ENCODE results near the gene CSRP1. TPM values are rescaled to one million over a fixed set of nuclear protein-coding genes. Genes with fewer than 3 reads are reported as not detected.

The CSRP1 gene
- polyA plus RNA-seq (2012; ENCODE audit: insufficient read length, low read depth): 139 TPM

- 0 out of 2 replicates have a peak, but pooled peaks have one; percentile 26 for TF ChIP-seq POLR2AphosphoS5 (IDR thresholded peaks at IDR 0.05; ENCODE audit: low read depth, low read length)
- TF ChIP-seq FOXP2 (optimal IDR thresholded peaks at IDR 0.05; ENCODE audit: borderline replicate concordance, extremely low read depth, extremely low read length, insufficient read depth): no peak
- TF ChIP-seq SIN3A (IDR thresholded peaks at IDR 0.05; ENCODE audit: borderline replicate concordance, insufficient read depth, low read length): no peak
- no peak for TF ChIP-seq REST (IDR thresholded peaks at IDR 0.05; ENCODE audit: insufficient read depth in 1 of 2, low read depth in 2 of 2, low read length in 2 of 2)
Measured at GRCh38 chr1:201506557-201507359, at the start of gene CSRP1. Gene CSRP1 (minus strand): TSS chr1:201507123. CDS start chr1:201496303, 10,820 bp downstream.

- TF ChIP-seq SIN3A (IDR thresholded peaks at IDR 0.05; ENCODE audit: borderline replicate concordance, insufficient read depth, low read length) (no peak), POLR2AphosphoS5 (IDR thresholded peaks at IDR 0.05; ENCODE audit: low read depth, low read length) (no peak), FOXP2 (optimal IDR thresholded peaks at IDR 0.05; ENCODE audit: borderline replicate concordance, extremely low read depth, extremely low read length, insufficient read depth) (no peak), TAF1 (IDR thresholded peaks at IDR 0.05; ENCODE audit: borderline replicate concordance, insufficient read depth, low read length) (no peak), REST (IDR thresholded peaks at IDR 0.05; ENCODE audit: insufficient read depth in 1 of 2, low read depth in 2 of 2, low read length in 2 of 2) (no peak)
Measured at GRCh38 chr1:201555593-201555945, 48.6 kb upstream of the CSRP1 start.

GRCh38 chr1:201554789-201555592 lies 48.1 kb upstream of the CSRP1 start:
- no peak for TF ChIP-seq FOXP2 (optimal IDR thresholded peaks at IDR 0.05; ENCODE audit: borderline replicate concordance, extremely low read depth, extremely low read length, insufficient read depth)
- TF ChIP-seq SIN3A (IDR thresholded peaks at IDR 0.05; ENCODE audit: borderline replicate concordance, insufficient read depth, low read length): no peak
- no peak for TF ChIP-seq REST (IDR thresholded peaks at IDR 0.05; ENCODE audit: insufficient read depth in 1 of 2, low read depth in 2 of 2, low read length in 2 of 2)
- no peak for TF ChIP-seq TAF1 (IDR thresholded peaks at IDR 0.05; ENCODE audit: borderline replicate concordance, insufficient read depth, low read length)
- no peak for TF ChIP-seq POLR2AphosphoS5 (IDR thresholded peaks at IDR 0.05; ENCODE audit: low read depth, low read length)

- TF ChIP-seq TAF1 (IDR thresholded peaks at IDR 0.05; ENCODE audit: borderline replicate concordance, insufficient read depth, low read length) (no peak), SIN3A (IDR thresholded peaks at IDR 0.05; ENCODE audit: borderline replicate concordance, insufficient read depth, low read length) (no peak), FOXP2 (optimal IDR thresholded peaks at IDR 0.05; ENCODE audit: borderline replicate concordance, extremely low read depth, extremely low read length, insufficient read depth) (no peak), POLR2AphosphoS5 (IDR thresholded peaks at IDR 0.05; ENCODE audit: low read depth, low read length) (no peak), REST (IDR thresholded peaks at IDR 0.05; ENCODE audit: insufficient read depth in 1 of 2, low read depth in 2 of 2, low read length in 2 of 2) (no peak)
Measured at GRCh38 chr1:201554190-201554600, 47.3 kb upstream of the CSRP1 start.
